Amniotic stem cell (primary cell): Measurements from ENCODE around the gene PPP2R5C.

Source experiments
- DNase-seq: peaks from one replicate; lab custom pipeline; 2025; lab: John Stamatoyannopoulos, UW

Gene PPP2R5C

DNA sequence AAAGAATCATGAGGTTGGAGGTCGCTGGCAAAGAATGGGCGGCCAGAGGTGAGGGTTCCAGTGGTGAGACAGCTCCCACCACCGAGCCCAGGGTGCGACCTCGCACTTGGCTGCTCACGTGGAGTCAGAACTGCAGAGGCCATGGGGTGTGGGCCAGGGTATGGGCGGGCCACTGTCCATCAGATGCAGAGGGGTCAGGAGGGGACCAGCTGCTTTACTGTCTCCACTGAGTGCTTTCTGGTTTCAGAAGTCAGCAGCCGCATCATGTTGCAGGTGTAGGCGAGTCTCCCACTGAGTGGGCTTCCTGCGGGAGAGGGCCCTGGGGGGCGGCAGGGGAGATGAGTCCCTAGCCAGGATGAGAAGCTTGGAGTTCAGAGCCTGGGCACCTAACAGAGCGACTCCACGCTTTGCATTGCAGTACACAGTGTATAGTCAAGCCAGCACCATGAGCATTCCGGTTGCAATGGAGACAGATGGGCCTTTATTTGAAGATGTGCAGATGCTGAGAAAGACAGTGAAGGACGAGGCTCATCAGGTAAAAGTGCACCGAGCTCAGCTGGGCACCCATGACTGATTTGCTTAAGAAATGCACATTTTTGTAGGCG is 156.0 kb downstream of the PPP2R5C start:
- DNase-seq, result no peak

DNA sequence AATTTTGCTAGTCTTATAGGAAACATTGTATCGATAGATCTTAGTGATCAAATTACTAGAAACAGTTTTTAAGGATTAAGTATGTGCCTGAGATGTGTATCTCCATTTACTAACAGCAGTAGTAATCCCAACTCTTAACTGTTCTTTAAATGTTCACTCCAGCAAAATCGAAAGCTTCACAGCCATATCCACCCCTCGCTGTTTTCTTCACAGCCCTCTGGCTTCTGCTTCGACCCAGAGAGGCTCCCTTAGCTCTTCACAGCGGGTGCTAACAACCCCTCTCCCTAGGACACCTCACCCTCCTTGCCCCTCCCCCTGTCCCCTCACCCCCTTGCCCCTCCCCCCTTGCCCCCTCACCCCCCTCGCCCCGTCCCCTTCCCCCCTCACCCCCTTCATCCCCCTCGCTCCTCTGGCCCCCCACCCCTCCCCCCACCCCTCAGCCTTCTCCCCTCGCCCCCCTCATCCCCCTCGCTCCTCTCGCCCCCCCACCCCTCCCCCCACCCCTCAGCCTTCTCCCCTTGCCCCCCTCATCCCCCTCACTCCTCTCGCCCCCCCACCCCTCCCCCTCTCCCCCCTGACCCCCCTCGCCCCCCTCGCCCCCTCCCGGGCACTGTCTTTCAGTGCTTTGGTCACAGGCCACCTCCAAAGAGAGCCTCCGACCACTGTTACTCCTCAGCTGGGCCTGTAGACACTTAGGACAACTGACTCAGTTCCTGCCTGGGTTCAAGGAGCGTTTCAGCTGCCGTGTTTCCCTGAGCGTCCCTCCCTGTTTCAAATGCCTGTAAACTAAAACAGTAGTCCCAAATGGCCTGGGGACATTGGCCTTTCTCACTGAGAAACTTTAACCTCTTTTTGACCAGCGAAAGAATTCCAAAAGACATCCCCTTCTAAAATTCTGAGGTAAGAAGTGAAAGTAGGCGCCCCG is 156.8 kb downstream of the PPP2R5C start:
- no peak for DNase-seq

DNA sequence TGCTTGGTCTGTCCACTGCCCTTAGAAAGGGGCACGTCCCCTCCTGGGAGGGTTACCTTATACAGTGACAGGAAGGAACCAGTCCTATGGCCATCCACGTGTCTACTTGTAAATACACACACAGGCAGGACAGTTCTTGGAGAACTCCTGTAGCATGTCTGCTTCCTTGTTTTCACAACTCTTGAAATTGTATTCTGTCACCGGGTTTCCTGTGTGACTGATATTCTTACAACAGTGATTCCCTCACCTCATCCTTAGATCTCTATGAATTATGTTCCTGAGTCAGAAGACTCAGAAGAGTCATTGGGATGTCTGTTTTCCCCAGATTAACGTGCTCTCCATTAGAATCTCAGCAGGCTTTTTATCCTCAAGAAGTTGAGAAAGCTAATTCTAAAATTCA is 158.8 kb downstream of the PPP2R5C start:
- DNase-seq, result no peak

DNA sequence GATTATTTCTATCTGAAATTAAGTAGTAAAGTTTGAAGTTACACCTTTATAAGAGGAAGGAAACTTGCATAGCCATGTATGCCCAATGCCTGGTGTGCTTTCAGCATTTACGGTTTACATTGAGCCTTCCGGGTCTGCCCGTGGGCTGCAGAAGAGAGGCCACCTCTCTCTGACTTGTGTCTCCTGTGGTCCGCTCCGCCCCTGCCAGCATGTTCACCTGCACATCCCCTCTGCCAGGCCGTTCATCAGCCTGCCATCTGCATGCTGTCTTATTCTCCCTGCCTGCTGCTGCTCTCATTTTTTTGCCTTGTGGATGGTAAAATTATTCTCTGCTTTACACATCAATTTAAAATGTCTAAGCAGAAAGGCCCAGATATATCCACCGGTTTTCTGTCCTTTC is 161.4 kb downstream of the PPP2R5C start:
- DNase-seq, result no peak

DNA sequence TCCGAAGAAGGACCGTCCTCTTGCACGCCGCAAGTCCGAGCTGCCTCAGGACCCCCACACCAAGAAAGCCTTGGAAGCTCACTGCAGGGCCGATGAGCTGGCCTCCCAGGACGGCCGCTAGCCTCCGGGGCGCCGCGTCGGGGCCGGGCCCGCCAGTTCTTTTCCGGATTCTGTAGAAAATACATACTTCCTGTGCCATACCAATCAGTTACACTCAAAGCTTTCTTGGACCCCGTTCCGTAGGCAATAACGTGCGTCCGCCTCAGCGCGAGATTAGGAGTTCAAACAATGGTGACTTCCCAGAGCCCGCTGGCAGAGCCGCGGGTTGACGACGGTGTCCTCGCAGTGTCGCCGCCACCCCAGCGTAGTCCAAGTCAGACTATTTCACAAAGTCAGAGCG is 163.6 kb downstream of the PPP2R5C start:
- DNase-seq, result no peak

DNA sequence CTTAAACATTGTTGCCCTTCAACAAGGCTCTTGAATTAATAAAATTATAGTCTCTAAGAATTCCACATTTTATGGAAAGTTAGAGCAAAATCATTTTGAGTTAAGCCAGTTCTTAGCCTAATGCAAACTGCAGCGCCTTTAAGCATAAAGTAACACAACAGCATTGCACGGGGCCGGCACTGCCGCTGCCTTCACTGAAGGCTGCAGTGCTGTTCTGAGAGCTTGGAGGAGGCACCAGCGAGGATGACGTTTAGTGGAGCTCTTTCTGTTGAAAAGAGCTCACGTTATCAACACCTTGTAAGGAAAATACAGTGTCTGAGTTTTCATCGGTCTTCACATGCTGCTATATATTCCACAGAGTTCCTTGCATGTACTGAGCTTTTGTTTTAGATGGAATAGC is 164.6 kb downstream of the PPP2R5C start:
- no peak for DNase-seq

DNA sequence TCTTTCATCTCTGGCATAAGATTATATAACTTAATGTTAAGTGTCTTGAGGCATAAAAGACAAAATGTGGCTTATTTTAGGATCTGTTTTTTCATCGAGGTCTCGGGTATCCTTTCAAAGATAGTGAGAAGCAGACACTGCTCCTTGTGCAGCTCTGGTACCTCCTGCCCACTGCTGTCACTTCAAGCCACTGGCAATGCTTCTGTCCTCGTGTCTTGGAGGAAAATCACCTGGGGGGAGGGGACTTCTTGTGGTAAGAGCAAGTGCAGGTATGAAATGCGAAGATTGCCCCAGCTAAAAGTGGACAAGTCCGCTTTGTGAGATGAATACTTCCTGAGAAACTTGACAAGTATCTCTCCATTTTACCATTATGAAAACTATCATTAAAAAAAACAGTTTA is 165.1 kb downstream of the PPP2R5C start:
- DNase-seq, result no peak

DNA sequence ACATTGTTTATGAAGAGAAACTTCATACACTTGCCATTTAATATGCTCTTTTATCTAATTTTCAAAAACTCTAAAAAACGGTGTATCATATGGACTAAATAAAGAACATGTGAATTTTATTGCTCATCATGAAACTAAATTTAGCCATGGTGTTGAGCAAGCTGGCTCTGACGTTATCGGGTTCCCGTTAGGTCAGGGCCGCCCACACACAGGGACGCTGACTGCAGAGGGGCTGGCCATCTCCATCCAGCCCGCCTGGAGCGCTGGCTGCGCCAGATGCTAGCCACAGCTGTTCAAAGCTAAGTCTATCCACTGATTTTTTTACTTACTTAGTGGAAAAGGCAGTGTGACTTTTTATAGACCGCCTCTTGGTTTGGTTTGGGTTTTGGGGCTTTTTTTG is 166.3 kb downstream of the PPP2R5C start:
- peak; percentile 91 for DNase-seq

DNA sequence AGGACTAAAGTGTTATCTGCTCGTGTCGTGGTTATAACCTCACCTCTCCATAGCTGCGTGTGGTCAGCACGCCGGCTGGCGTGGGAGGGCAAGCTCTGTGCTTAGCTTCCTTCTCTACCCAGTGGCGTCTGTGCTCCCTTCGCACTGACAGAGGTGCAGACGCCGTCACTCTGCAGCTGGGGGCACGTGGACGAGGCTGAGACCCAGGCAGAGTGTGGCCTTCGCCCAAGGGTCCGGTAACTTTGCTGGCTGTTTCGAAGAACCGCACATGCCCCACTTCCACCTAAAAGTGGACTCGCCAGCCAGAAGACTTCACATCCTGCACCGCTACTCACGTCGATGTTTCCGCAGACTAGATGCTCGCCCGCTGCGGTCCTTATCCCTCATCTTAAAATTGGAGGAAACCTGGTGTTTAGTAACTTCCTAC is 166.9 kb downstream of the PPP2R5C start:
- DNase-seq, result no peak

DNA sequence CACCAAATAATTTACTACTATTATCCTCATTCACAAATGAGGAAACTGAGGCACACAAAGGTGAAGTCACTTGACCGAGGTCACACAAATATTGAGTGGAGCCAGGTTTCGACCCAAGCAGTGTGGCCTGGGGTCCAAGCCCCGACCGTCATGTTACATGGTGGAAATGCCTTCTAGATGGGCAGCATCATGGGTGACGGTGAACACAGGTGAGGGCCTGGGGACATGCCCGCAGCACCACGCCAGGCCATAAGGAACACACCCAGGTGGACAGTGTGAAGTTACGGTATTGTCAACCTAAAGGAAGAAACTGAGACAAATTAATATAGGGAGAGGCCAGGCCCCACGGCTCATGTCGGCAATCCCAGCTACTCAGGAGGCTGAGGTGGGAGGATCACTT is 167.6 kb downstream of the PPP2R5C start:
- no peak for DNase-seq

DNA sequence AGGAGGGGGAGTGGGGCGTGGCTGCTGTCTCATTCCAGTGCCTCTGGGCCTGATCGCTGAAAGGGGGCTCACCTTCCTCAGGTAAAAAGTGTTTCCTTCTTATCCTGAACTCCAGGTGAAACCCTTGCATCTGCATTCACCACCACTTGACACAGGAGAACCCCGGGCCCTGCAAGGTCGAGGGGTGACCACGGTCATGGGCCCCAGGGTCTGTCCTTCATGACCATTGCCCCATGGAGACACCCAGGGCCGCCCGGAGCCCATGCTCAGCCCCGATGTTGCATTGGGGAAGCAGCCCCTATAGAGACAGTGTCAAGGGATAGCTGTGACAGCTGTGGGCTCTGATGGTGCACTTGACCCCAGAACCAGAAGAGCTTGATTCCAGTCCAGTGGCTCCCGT is 168.4 kb downstream of the PPP2R5C start:
- DNase-seq, result no peak

DNA sequence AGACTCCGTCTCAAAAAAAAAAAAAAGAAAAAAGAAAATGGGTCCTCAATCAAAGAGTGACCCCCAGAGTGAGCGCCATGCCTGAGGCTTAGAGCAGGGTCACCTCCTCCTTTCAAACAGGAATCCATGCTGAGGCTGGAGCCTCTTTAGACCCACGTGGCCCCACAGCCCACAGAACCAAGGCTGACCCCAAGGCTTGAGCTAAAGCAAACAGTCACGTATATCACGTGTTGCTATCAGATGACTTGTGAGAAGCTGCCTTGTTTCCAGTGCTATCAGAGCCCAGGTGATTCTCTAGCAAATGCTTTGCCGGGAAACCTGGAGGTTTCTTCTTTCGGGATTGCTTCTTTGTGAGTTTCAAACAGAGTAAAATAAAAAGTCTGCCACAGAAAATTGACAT is 171.2 kb downstream of the PPP2R5C start:
- no peak for DNase-seq

DNA sequence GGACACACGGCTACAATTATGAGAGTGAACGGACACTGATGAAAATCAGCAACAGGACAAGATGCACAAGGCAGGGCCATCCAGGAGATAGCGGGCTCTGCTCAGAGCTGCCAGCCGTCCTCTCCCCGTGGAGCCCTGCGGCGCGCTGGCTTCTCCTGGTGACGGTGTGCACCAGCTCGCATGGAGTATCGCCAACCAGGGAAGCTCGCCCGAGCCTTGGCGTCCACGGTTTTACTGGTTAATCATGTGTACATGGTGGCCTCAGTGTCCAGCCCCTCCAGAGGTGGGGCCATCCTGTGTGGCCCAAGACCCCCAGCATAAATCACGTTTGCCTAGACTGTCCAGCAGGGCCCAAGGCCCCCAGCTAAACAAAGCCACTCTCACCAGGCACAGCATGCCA is 171.7 kb downstream of the PPP2R5C start:
- no peak for DNase-seq

DNA sequence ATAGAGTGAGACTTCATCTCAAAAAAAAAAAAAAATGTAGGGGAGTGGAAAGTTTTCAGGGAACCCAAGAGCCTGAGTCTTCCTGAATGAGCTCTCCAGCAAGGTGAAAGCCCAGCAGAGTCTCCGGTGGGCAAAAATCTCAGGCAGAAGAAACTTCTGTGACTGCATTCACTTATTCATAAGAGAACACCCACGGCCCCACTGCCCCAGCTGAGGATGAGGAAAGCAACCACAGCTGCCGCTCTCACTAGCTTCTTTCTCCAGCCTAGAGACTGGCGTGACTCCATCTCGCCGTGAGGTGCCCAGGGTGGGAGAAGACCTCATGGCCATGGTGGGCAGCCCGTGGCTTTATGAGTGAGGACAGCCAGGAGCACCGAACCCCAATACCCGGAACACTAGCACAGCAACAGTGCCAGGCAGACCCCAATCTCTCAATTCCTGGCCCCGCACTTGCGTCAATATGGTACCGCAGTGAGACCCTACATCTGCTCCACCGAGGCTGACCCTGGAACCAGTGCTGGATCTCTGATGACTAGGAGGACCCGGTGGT is 173.2 kb downstream of the PPP2R5C start:
- DNase-seq, result no peak

DNA sequence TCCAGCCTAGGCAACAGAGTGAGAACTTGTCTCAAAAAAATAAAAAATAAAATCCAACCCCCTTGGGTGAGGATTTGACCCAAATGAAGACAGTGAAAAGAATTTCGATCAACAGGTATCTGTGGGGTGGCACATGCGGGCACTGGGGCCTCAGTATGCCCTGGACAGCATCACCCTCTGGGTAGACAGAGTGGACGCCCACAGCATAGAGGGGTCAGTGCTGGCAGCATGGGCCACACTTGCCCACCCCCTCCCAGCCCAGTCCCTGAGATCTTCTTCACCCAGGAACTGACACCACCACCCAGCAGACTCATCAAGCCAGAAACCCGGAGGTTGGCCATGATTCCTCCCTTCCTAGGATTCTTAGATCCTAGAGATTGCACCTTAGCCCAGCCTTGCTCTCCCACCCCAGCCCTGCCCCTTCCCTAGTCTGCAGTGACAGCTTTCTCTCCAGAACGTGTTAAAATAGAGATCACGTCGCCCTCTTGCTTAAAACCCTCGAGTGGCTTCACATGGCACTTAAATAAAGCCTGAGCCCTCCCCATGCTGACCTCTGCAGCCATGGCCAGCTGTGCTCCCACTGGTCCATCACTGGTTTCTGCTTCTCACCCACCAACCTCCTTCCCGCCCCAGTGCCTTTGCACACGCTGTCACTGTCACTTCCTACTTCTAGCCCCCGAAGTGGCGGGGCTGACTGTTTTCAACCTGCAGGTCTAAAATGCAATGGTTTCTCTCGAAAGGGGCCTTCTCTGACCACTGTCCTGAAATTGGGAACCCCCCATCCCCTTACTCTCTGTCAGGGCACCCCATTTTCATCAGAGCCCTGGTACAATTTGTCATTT is 176.6 kb downstream of the PPP2R5C start:
- DNase-seq, result no peak

DNA sequence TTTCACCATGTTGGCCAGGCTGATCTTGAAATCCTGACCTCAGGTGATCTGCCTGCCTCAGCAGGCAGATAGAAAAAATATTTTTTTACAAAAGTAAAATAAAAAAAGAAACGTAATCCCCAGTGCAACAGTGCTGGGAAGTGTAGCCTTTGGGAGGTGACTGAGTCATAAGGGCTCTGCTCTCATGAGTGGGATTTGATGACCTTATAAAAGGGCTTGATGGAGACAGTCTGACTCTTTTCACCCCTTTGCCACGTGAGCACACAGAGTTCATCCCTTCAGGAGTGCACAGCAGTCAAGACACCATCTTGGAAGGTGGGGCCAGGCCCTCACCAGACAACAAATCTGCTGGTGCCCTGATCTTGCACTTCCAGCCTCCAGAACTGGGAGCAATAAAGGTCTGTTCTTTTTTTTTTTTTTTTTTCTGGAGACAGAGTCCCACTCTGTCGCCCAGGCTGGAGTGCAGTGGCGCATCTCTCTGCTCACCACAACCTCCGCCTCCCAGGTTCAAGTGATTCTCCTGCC is 178.2 kb downstream of the PPP2R5C start:
- no peak for DNase-seq

DNA sequence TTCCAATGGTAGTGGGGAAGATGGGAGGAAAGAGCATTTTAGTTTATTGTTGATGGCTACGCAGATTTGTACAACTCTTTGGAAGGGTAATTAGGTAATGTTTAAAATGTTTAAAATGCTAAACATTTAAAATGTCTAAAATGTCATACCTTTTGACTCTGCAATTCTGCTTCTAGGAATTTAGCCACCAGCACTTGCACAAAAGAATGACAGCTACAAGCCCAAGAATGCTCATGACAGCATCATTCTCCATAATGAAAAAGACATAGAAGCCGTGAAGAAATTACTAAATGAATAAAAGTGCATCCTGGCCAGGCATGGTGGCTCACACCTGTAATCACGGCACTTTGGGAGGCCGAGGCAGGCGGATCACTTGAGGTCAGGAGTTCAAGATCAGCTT is 182.9 kb downstream of the PPP2R5C start:
- DNase-seq, result no peak

DNA sequence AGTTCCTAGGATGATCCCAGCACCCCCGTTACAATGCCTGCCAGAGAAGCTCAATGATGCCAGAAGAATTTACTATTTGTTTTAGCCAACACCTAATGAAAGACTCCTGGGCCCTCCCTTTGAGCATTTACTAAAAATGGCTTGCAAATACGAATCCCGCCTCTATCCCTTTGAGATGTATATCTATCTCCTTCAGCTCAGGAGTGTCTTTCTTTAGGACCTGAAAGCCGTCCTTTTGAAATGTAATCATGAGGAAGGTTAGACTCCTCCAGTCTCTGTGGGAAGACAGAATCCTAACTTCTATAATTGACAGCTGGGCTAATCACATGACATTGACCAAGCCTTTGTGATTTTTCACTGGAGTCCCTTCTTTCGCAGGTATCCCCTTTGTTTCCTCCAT is 183.7 kb downstream of the PPP2R5C start:
- no peak for DNase-seq

DNA sequence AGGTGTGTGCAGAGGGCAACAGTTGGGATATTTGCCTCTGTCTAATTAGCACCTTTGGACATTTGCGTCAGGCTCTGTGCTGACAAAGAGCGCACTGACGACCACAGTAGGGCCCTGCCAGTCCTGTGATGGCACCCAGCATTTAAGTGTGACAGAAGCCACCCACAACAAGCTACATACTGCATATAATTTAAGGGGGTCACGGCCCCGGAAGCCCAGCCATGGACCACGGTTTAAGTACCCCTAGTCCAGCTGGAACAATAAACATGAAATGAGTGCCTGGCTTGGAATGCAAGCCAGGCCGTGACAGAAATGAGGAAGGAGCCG is 186.0 kb downstream of the PPP2R5C start:
- DNase-seq, result no peak

DNA sequence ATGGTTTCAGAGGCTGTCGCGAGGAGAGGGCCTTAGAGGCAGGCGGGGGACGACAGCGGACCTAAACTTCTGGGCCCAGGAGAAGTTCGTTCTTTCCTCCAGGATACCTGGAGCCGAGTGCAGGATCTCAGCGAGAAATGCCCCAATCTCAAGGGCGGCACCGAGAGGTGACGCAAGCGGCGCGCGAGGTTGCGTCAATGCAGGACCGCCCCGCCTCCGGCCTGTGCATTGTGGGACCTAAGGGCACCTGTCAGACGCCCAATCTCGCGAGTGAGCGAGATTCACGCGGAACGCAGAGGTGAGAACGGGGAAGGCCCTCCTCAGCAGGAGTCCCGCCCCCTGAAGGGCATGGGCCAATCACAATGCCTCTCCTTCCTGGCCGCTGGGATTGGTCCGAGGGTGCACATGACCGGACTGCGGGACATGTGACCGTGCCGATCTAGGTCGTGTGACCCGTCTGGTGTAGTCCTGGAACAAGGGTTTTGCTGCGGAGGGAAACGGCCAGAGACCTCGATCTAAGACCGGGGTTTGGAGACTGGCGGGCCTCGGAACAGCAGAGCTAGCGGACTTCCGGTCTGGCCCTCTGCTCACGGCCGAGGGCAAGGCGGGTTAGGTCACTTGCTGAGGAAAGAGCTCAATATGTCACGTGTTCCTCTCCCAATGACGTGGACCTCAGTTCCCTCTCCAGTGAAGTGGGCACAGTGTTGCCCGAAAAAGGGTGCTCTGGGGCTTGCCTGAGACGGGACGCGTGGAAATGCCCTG is 186.6 kb downstream of the PPP2R5C start:
- DNase-seq, result peak; percentile 98

DNA sequence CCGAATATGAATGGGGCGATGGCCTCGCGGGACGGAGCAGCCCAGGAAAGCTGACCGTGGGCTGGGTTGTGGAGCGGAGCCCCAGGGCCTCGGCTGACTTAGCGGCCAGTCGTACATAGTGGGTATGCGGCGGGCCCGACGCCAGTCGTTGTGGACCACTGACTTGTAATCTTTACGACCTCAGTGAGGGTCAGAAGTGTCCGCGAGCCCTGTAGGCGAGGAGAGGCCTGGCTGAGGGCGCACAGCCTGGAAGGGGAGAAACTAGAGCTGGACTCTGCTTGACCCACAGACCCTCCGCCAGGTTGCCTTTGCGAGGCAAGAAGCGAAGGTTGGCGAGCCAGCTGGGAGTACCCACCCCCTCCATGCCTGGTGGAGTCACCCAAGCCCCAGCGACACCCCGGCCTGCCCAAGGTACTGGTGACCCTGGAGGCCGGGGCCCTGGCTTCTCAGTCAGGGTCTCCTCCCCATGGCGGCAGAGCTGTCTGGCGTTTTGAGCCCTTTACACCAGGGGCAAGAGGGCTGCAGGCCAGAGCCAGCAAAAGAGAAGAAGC is 187.2 kb downstream of the PPP2R5C start:
- no peak for DNase-seq
